GM12878 (cell line): ENCODE data around the gene ANKRD26. TPM values are rescaled to one million over a fixed set of nuclear protein-coding genes. Genes with fewer than 3 reads are reported as not detected.

ENCODE experiments used
- PAX5 ChIP-seq: IDR thresholded peaks from 2 replicates; pipeline ENCODE4 v1.6.1; 2011; ENCODE audit warnings: low read depth, low read length, borderline replicate concordance
- SUPT20H ChIP-seq: IDR thresholded peaks from 2 replicates; pipeline ENCODE4 v1.6.1; 2011; ENCODE audit warnings: low read depth, mild to moderate bottlenecking, low read length, moderate library complexity, borderline replicate concordance; ENCODE audit not compliant: control insufficient read depth
- polyA plus RNA-seq, 11 experiments: library from polyadenylated mRNA; depleted of rRNA in 4 of 11; unstranded in 6 of 11; stranded (reverse) in 5 of 11; fragments of >200 nt; fragmentation: Nextera tagmentation in 4 of 11; fragmentation: Illumina TruSeq in 1 of 11; extraction: Ambion mirVana in 4 of 11; extraction: Trizol in 1 of 11; gene quantifications; 1 replicate in 1 of 11; 2 replicates in 10 of 11; pipeline versions ENCODE4 v1.2.1 to v1.2.3, GENCODE V29; 2011 to 2016; ENCODE audit warnings: inconsistent platforms in 2 of 11, missing spikeins in 2 of 11, low read depth in 1 of 11
- total RNA-seq, 4 experiments: library from RNA; depleted of rRNA in 3 of 4; stranded (reverse); fragments of >200 nt in 3 of 4; fragmentation: Illumina TruSeq in 1 of 4; extraction: Trizol in 1 of 4; gene quantifications; 2 replicates each; pipeline versions ENCODE4 v1.2.1 to v1.2.3, GENCODE V29; 2013 to 2021
- TF ChIP-seq, protein P1 (sequence below): fragments of 450-650 bp; IDR thresholded peaks from 2 replicates; pipeline ENCODE4 v1.6.1; 2016; ENCODE audit warnings: mild to moderate bottlenecking
- TF ChIP-seq, protein P2 (sequence below): fragments of 450-650 bp; conservative IDR thresholded peaks from 2 replicates; pipeline ENCODE4 v1.6.1; 2017; ENCODE audit warnings: mild to moderate bottlenecking, moderate library complexity
- TF ChIP-seq, protein P3 (sequence below): IDR thresholded peaks from 2 replicates; pipeline ENCODE4 v1.6.1; 2012; ENCODE audit warnings: low read depth, low read length, improper control_type of control experiment

Gene ANKRD26
- total and polyA plus RNA-seq, 10 of the 15 experiments (the other 5 are each of a cell fraction or from before 2014, with no cell fraction given): 2.3 to 12.0 (median 5.1) TPM

DNA sequence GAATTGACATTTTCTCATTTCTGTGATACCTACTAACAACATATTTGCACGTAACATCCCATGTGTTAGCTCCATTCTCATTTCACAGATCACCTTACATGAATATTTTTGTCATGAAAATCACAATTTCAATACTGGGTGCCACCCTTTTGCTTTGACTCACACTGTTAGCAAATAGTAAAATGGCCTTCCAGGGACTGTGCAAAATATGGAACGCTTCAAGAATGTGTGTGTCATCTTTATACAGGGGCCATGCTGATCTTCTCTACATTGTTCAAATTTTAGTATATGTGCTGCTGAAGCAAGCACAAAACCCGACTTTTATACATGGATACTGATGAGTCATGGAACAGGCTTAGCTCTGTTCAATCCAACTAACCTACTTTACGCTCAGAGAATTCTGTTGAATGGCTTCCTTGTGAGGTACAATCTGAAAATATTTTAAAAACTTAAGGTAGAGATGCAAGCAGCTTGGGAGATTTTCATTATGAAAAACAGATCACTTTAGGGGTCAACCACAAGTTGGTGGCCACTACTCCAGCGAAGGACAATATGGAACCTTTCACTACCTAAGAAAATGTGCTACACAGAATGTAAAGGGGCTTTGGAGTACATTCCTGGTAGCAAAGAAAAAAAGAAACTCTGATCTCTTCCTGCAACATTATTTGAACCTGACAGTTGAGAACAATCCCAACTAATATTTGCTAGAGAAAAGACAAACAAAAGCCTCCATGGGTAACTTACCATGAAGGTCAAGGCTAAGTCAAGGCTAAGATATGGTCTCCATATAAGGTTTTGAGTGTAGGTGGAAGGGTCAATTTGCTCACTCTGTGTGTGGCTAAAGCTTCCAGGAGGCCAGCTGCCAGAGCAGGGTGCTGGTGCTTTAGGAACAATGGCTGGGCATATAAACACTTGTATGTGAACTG lies 11.9 kb downstream of the ANKRD26 start (continued):
- TF ChIP-seq, protein P1, sequence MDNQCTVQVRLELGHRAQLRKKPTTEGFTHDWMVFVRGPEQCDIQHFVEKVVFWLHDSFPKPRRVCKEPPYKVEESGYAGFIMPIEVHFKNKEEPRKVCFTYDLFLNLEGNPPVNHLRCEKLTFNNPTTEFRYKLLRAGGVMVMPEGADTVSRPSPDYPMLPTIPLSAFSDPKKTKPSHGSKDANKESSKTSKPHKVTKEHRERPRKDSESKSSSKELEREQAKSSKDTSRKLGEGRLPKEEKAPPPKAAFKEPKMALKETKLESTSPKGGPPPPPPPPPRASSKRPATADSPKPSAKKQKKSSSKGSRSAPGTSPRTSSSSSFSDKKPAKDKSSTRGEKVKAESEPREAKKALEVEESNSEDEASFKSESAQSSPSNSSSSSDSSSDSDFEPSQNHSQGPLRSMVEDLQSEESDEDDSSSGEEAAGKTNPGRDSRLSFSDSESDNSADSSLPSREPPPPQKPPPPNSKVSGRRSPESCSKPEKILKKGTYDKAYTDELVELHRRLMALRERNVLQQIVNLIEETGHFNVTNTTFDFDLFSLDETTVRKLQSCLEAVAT: no peak
- TF ChIP-seq PAX5: no peak
- TF ChIP-seq, protein P2, sequence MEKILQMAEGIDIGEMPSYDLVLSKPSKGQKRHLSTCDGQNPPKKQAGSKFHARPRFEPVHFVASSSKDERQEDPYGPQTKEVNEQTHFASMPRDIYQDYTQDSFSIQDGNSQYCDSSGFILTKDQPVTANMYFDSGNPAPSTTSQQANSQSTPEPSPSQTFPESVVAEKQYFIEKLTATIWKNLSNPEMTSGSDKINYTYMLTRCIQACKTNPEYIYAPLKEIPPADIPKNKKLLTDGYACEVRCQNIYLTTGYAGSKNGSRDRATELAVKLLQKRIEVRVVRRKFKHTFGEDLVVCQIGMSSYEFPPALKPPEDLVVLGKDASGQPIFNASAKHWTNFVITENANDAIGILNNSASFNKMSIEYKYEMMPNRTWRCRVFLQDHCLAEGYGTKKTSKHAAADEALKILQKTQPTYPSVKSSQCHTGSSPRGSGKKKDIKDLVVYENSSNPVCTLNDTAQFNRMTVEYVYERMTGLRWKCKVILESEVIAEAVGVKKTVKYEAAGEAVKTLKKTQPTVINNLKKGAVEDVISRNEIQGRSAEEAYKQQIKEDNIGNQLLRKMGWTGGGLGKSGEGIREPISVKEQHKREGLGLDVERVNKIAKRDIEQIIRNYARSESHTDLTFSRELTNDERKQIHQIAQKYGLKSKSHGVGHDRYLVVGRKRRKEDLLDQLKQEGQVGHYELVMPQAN: no peak
- no peak for TF ChIP-seq SUPT20H
- TF ChIP-seq, protein P3, sequence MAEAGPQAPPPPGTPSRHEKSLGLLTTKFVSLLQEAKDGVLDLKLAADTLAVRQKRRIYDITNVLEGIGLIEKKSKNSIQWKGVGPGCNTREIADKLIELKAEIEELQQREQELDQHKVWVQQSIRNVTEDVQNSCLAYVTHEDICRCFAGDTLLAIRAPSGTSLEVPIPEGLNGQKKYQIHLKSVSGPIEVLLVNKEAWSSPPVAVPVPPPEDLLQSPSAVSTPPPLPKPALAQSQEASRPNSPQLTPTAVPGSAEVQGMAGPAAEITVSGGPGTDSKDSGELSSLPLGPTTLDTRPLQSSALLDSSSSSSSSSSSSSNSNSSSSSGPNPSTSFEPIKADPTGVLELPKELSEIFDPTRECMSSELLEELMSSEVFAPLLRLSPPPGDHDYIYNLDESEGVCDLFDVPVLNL: no peak
